Kidney tubule cell (primary cell): ENCODE measurements around the gene CDPF1.
"Not testable (repeated sequence)": the region's sequence is repeated elsewhere in the genome, so short reads cannot be mapped to it uniquely, and the experiment has no call there.

ENCODE experiments used
- DNase-seq: peaks from one replicate; pipeline ENCODE4 v3.0.0-alpha.2; 2018; ENCODE audit warnings: low spot score

CDPF1 gene

DNA sequence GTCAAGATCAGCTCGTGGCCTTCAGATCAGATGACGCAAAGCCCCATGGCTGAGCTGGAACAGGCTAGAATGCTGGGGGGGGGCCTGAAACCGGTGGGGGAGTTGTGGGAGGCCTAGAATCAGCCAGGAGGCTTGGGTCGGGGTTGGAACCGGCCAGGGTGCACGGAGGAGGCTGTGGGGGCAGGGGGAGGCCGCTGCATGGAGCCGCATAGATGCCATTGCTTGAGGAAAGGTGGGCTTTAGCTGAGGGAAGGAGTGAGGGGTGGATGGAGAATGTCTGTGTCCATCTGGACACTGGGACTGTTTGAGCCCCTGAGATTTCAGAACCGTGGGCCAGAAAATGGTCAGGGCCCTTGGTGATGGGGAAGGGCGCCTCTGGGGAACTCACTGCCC is 25.2 kb downstream of the CDPF1 start:
- DNase-seq, result no peak

- DNase-seq, result no peak
Measured at GRCh38 chr22:46224044-46224897, 25.8 kb downstream of the CDPF1 start.

DNA sequence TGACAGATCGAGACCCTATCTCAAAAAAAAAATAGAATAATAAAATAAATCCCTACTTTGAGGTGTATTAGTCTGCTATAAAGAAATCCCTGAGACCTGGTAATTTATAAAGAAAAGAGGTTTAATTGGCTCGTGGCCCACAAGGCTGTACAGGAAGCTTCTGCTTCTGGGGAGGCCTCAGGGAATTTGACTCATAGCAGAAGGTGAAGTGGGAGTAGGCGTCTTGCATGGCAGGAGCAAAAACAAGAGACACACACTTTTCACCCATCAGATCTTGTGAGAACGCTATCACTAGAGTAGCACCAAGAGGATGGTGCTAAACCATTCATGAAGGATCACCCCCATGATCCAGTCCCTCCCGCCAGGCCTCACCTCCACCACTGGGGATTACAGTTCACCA is 29.2 kb downstream of the CDPF1 start:
- DNase-seq, result no peak

DNA sequence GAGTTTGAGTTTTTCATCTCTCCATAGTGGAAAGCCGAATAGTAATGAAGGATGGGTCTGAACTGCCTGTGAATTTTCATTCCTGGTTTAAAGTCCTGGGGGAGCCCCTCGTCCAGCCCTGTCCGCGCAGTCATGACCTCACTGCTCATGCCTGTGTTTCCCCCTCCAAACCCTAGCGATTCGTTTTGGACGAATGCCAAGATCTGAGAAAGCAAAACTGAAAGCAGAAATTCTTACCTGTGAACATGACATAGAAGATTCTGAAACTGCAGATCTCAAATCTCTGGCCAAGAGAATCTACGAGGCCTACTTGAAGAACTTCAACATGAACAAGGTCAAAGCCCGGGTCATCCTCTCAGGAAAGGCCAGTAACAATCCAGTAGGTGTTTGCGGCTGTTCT is 30.5 kb downstream of the CDPF1 start:
- DNase-seq, result peak; percentile 25

DNA sequence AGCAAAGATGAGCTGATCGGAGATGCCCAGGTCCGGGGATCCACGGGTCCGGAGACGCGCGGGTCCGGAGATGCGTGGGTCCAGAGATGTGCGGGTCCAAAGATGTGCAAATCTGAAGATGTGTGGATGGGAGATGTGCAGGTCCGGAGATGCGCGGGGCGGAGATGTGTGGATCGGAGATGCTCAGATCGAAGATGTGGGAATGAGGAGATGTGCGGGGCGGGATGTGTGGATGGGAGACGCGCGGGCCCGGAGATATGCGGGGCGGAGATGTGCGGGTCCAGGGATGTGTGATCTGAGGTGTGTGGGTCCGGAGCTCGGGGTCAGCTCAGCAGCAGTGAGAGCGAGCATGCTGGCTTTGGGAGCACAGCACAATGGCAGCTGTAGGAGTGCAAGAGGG is 35.5 kb downstream of the CDPF1 start:
- DNase-seq, result no peak

- no peak for DNase-seq
Measured at GRCh38 chr22:46214149-46214548, 35.9 kb downstream of the CDPF1 start.

DNA sequence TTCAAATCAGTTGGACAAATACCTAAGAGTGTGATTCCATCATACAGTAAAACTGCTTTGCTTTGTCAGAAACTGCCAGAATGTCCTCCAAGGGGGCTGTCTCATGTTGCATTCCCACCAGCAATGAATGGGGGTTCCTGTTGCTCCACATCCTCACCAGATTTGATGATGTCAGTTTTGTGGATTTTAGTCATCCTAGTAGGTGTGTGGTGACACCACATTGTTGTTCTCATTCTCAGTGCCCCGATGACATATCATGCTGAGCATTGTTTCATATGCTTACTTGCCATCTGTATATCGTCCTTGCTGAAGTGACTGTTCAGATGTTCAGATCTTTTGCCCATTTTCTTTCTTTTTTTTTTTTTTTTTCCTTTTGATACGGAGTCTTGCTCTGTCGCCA is 37.0 kb downstream of the CDPF1 start:
- DNase-seq, result no peak

GRCh38 chr22:46212195-46212594 is 37.9 kb downstream of the CDPF1 start:
- DNase-seq, result no peak

DNA sequence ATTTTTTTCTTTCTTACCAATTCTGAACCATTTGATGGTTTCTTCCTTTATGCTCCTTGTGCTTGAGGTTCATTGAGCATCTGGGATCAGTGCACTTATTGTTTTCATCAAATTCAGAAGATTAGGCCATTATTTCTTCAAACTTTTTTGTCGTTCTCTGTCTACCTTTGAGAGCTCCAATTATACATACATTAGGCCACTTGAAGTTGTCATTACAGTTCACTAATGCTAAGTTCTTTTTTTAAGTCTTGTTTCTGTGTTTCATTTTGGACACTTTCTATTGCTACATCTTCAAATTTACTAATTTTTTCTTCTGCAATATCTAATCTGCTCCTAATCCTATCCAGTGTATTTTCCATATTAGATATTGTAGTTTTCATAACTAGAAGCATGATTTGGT is 40.8 kb downstream of the CDPF1 start:
- DNase-seq, result no peak

DNA sequence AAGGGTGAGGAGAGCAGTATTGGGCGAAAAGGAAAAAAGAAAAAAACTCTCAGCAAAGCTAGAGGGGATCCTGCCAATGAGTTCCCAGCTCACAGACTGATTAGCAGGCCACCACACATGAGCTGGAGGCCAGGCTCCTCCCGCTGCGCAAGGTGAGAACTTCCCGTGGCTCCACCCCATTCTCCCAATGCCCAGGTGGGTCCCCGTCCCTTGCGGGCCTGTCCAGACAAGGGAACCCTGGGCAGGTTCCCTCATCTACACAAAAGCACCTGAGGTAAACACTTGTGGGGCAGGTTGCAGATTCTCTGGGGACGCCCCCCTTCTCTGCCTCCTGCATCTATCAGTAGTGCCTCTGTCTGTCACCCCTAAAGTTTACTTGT is 46.5 kb downstream of the CDPF1 start:
- DNase-seq, result no peak

GRCh38 chr22:46202897-46203600 is 47.0 kb downstream of the CDPF1 start:
- DNase-seq, result no peak

DNA sequence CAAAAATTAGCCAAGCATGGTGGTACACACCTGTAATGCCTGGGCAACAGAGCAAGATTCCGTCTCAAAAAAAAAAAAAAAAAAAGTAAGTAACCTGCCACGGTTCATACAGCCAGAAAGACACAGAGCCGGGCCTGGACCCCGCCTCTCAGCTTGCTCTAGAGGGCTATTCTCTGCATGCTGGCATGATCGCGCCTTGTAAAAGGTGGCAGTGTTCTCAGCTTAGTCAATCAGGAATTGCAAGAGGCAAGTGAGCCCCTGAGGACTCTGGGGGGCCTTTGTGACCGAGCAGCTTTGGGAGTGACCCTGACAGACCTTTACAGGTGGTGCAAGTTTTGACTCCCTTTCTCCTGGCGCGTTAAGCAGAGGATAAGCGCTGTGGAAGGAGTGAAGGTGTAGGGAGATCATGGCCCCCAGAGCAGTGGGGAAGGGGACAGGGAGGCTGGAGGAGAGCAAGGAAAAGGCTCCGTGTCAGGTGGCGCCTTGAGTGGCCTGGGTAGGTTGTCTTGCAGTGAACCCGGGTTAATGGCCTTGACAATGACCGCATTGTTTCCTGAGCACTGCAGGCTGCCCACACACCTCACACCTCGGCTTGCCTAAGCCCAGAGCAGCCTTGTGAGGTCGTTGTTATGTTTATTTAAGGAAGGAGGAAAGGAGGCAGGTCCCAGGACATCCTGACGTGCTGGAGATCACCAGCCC is 48.9 kb downstream of the CDPF1 start:
- peak; percentile 13 for DNase-seq

- not testable (repeated sequence) for DNase-seq
Measured at GRCh38 chr22:46198806-46199205, 51.3 kb downstream of the CDPF1 start.

- DNase-seq, result no peak
Measured at GRCh38 chr22:46198274-46198673, 51.8 kb downstream of the CDPF1 start.

DNA sequence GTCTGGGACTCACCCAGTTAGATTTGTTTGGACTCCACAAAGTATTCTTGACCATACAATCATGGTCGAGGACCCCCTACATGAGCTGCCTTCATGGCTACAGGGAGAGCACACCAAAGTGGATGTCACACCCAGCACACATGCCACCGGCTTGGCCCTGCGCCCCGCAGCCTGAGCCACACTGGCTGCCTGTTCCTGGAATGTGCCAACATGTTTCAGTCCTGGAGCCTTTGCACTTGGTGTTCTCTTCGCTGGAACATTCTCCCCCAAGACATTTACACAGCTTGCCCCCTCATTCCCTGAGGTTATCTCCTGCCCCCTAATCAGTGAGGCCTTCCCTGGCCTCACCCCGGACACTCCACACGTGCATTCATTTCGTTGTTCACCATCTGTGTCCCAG is 53.8 kb downstream of the CDPF1 start:
- DNase-seq, result no peak

DNA sequence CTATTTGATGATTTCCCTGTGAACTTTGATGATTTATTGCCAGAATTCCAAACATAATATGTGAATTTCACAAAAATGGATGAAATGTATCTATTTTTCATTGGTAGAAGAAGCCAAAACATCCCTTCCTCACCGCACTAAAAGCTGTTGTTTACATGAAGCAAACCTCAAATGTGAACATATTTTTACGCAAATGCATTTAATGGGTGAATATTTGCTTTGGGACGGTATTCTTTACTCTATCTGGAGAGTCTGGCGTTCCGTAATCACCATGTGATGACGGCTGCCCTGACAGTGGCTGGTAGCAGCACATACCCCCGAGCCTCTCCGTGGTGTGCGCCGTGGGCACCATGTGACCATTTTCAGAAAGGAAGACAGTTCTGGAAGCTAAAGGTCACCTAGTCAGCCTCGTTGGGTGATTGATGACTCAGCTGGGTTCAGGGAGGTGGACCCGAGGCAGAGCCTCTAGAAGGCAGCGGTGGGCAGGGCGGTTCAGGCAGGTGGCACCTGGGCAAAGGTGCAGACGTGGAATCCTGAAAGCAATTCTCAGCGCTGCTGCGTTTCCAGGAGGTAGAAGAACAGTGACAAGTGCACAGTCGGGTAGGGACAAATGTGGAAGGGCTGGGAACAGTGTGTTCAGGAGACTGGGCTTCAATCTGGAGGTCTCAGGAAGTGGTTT is 54.5 kb downstream of the CDPF1 start:
- DNase-seq, result no peak
